H1 (cell line): ENCODE results near the gene ITM2B. TPM values are rescaled to one million over a fixed set of nuclear protein-coding genes. Genes with fewer than 3 reads are reported as not detected.

Experiments
- CTCF ChIA-PET: fragments of 300-600 bp; sonication (Branson Sonifier 250); formaldehyde crosslinking; loops from one replicate; lab custom pipeline; 2021; ENCODE audit not compliant: partially characterized antibody; lab: Charles Lee
- POLR2A ChIA-PET: fragments of 300-600 bp; sonication (Branson Sonifier 250); formaldehyde crosslinking; loops from one replicate; lab custom pipeline; 2021; ENCODE audit warnings: inconsistent platforms; ENCODE audit not compliant: partially characterized antibody; lab: Charles Lee
- DNase-seq, 2 experiments: peaks; one replicate each; pipeline versions ENCODE4 v3.0.0 to v3.0.0-alpha.2; 2010 to 2022; ENCODE audit warnings: low spot score in 2 of 2, low read depth in 1 of 2, mixed read lengths in 1 of 2
- FAIRE-seq: peaks from 2 replicates; lab custom pipeline; 2011; peaks lifted over from hg19 to GRCh38; lab: Jason Lieb, UNC
- H2AFZ ChIP-seq: 2 replicates; pipeline ENCODE4 v1.8.1; 2012; ENCODE audit warnings: low read length, inconsistent platforms
- H2AK5ac ChIP-seq: 2 replicates; pipeline ENCODE4 v1.6.1; 2013; ENCODE audit warnings: low read depth, low read length
- H2BK120ac ChIP-seq: replicated peaks from 2 replicates; pipeline ENCODE3; 2013; ENCODE audit warnings: low read depth, low read length, inconsistent platforms
- H2BK12ac ChIP-seq: 2 replicates; pipeline ENCODE4 v1.6.1; 2013; ENCODE audit warnings: low read depth, low read length
- H2BK15ac ChIP-seq: 2 replicates; pipeline ENCODE4 v1.6.1; 2013; ENCODE audit warnings: low read length
- H2BK20ac ChIP-seq: 2 replicates; pipeline ENCODE4 v1.6.1; 2013; ENCODE audit warnings: low read length
- H2BK5ac ChIP-seq: 2 replicates; pipeline ENCODE4 v1.6.1; 2013; ENCODE audit warnings: low read depth, low read length
- H3K14ac ChIP-seq: 2 replicates; pipeline ENCODE4 v1.6.1; 2013; ENCODE audit warnings: inconsistent platforms; ENCODE audit not compliant: insufficient read length
- H3K18ac ChIP-seq: 2 replicates; pipeline ENCODE4 v1.6.1; 2013; ENCODE audit warnings: low read length; ENCODE audit errors: extremely low read depth
- H3K23ac ChIP-seq: 2 replicates; pipeline ENCODE4 v1.6.1; 2013; ENCODE audit warnings: inconsistent platforms; ENCODE audit not compliant: insufficient read length
- H3K23me2 ChIP-seq: 2 replicates; pipeline ENCODE4 v1.6.1; 2013; ENCODE audit warnings: low read depth, low read length
- H3K27ac ChIP-seq: 2 replicates; pipeline ENCODE4 v1.6.1; 2011; ENCODE audit warnings: low read depth, low read length, inconsistent platforms
- H3K27me3 ChIP-seq, 4 experiments: replicated peaks in 1 of 4; 1 replicate in 1 of 4; 2 replicates in 3 of 4; pipeline versions ENCODE4 v1.6.1 to v1.8.1; 2011 to 2013; ENCODE audit warnings: low read length in 3 of 4, mild to moderate bottlenecking in 3 of 4, inconsistent platforms in 2 of 4, mixed read lengths in 2 of 4, moderate library complexity in 1 of 4; ENCODE audit not compliant: control insufficient read depth in 3 of 4, insufficient read depth in 3 of 4; ENCODE audit errors: extremely low read depth in 1 of 4
- H3K36me3 ChIP-seq, 4 experiments: 2 replicates each; pipeline versions ENCODE4 v1.6.1 to v1.8.1; 2011 to 2013; ENCODE audit warnings: mild to moderate bottlenecking in 4 of 4, low read length in 3 of 4, moderate library complexity in 2 of 4, control low read depth in 1 of 4, inconsistent platforms in 1 of 4; ENCODE audit not compliant: insufficient read depth in 4 of 4, control insufficient read depth in 2 of 4
- H3K4ac ChIP-seq: replicated peaks from 2 replicates; pipeline ENCODE3; 2013; ENCODE audit warnings: low read length, low read depth, mixed read lengths, inconsistent platforms; ENCODE audit not compliant: insufficient read length
- H3K4me1 ChIP-seq, 4 experiments: replicated peaks in 1 of 4; 1 replicate in 1 of 4; 2 replicates in 3 of 4; pipeline versions ENCODE4 v1.6.1 to v1.8.1; 2011 to 2013; ENCODE audit warnings: low read length in 3 of 4, inconsistent platforms in 2 of 4, mixed read lengths in 1 of 4; ENCODE audit not compliant: insufficient read depth in 4 of 4, control insufficient read depth in 3 of 4
- H3K4me2 ChIP-seq, 2 experiments: 2 replicates each; pipeline versions ENCODE4 v1.6.1 to v1.8.1; 2011 to 2013; ENCODE audit warnings: low read depth in 2 of 2, low read length in 2 of 2, control low read depth in 1 of 2, inconsistent platforms in 1 of 2, mild to moderate bottlenecking in 1 of 2; ENCODE audit not compliant: insufficient read depth in 1 of 2
- H3K4me3 ChIP-seq, 4 experiments: fragments of 200-600, 300-600 bp in 1 of 4; sonication (generic), shearing (Covaris generic), sonication (Bioruptor Twin) in 1 of 4; 2 replicates each; pipeline versions ENCODE4 v1.5.1 to v1.8.1; 2011 to 2016; ENCODE audit warnings: low read length in 4 of 4, low read depth in 3 of 4, control low read depth in 2 of 4, inconsistent platforms in 2 of 4, mild to moderate bottlenecking in 2 of 4, mixed read lengths in 1 of 4, moderate library complexity in 1 of 4; ENCODE audit not compliant: insufficient read depth in 2 of 4; ENCODE audit errors: extremely low read depth in 1 of 4
- H3K56ac ChIP-seq: replicated peaks from 2 replicates; pipeline ENCODE3; 2013; ENCODE audit warnings: low read depth, mild to moderate bottlenecking, mixed read lengths, low read length, inconsistent platforms; ENCODE audit not compliant: insufficient read length
- H3K79me1 ChIP-seq: 2 replicates; pipeline ENCODE4 v1.6.1; 2013; ENCODE audit warnings: low read depth, low read length, control low read depth
- H3K79me2 ChIP-seq, 2 experiments: 2 replicates each; pipeline versions ENCODE4 v1.6.1 to v1.8.1; 2012 to 2013; ENCODE audit warnings: low read length in 2 of 2, mild to moderate bottlenecking in 2 of 2, inconsistent platforms in 1 of 2; ENCODE audit not compliant: insufficient read depth in 2 of 2, control insufficient read depth in 1 of 2
- H3K9ac ChIP-seq, 4 experiments: replicated peaks in 1 of 4; 1 replicate in 1 of 4; 2 replicates in 3 of 4; pipeline versions ENCODE4 v1.6.1 to v1.8.1; 2011 to 2013; ENCODE audit warnings: low read depth in 3 of 4, low read length in 3 of 4, control low read depth in 2 of 4, mild to moderate bottlenecking in 2 of 4, moderate library complexity in 2 of 4, inconsistent platforms in 1 of 4; ENCODE audit errors: extremely low read depth in 1 of 4
- H3K9me3 ChIP-seq, 2 experiments: 2 replicates each; pipeline versions ENCODE4 v1.6.1 to v1.8.1; 2012 to 2013; ENCODE audit warnings: mild to moderate bottlenecking in 2 of 2, moderate library complexity in 2 of 2, control low read depth in 1 of 2, inconsistent platforms in 1 of 2, low read depth in 1 of 2, low read length in 1 of 2, mixed read lengths in 1 of 2; ENCODE audit not compliant: insufficient read depth in 2 of 2
- H4K20me1 ChIP-seq, 2 experiments: replicated peaks in 1 of 2; 2 replicates each; pipeline versions ENCODE3 to v1.8.1; 2011 to 2013; ENCODE audit warnings: inconsistent platforms in 2 of 2, low read length in 2 of 2, mild to moderate bottlenecking in 1 of 2; ENCODE audit not compliant: insufficient read depth in 2 of 2, control insufficient read depth in 1 of 2
- H4K5ac ChIP-seq: 2 replicates; pipeline ENCODE4 v1.6.1; 2013; ENCODE audit warnings: low read length, low read depth, mixed read lengths, inconsistent platforms; ENCODE audit not compliant: insufficient read length
- H4K8ac ChIP-seq: 2 replicates; pipeline ENCODE4 v1.8.0; 2013; ENCODE audit warnings: mild to moderate bottlenecking, moderate library complexity, low read length, inconsistent platforms; ENCODE audit not compliant: insufficient read depth; ENCODE audit errors: extremely low read depth
- H4K91ac ChIP-seq: replicated peaks from 2 replicates; pipeline ENCODE3; 2013; ENCODE audit warnings: low read length, mixed read lengths, inconsistent platforms; ENCODE audit not compliant: insufficient read length
- JUND ChIP-seq: IDR thresholded peaks from 2 replicates; pipeline ENCODE4 v1.6.1; 2011; ENCODE audit warnings: mild to moderate bottlenecking, improper control_type of control experiment, low read length
- POLR2A ChIP-seq, 2 experiments: IDR thresholded peaks; 1 replicate in 1 of 2; 2 replicates in 1 of 2; pipeline ENCODE4 v1.6.1; 2011; ENCODE audit warnings: low read depth in 2 of 2, low read length in 2 of 2, mild to moderate bottlenecking in 2 of 2; ENCODE audit errors: control extremely low read depth in 1 of 2
- polyA plus RNA-seq, 7 experiments: library from polyadenylated mRNA; depleted of rRNA in 3 of 7; stranded (reverse) in 5 of 7; unstranded in 2 of 7; fragments of >200 nt in 5 of 7; fragments of 200-250 nt in 2 of 7; gene quantifications; 1 replicate in 5 of 7; 2 replicates in 1 of 7; 4 replicates in 1 of 7; pipeline versions ENCODE4 v1.2.1 to v1.2.3, GENCODE V29; 2011 to 2013; ENCODE audit warnings: missing spikeins in 2 of 7, mixed read lengths in 2 of 7
- total RNA-seq: library from RNA; stranded (reverse); fragmentation: NEBNext Ultra II Directional; extraction: Animal tissue kit (Norgen Biotek cat#: 25700); gene quantifications from 2 replicates; pipeline ENCODE4 v1.2.1, GENCODE V29; 2021
- TF ChIP-seq, protein P1 (sequence below), 3 experiments: IDR thresholded peaks; 1 replicate in 2 of 3; 2 replicates in 1 of 3; pipeline versions ENCODE4 v1.5.1 to v1.6.1; 2011; ENCODE audit warnings: low read length in 3 of 3, mild to moderate bottlenecking in 3 of 3, inconsistent platforms in 2 of 3, low read depth in 1 of 3, moderate library complexity in 1 of 3; ENCODE audit not compliant: insufficient read depth in 1 of 3; ENCODE audit errors: control extremely low read depth in 1 of 3
- TF ChIP-seq, protein P2 (sequence below): IDR thresholded peaks from 2 replicates; pipeline ENCODE4 v1.6.1; 2012; ENCODE audit warnings: inconsistent platforms

Gene ITM2B
- total and polyA plus RNA-seq, 2 of the 8 experiments (the other 6 are each of a cell fraction or from before 2014, with no cell fraction given): 132 to 184 TPM

DNA sequence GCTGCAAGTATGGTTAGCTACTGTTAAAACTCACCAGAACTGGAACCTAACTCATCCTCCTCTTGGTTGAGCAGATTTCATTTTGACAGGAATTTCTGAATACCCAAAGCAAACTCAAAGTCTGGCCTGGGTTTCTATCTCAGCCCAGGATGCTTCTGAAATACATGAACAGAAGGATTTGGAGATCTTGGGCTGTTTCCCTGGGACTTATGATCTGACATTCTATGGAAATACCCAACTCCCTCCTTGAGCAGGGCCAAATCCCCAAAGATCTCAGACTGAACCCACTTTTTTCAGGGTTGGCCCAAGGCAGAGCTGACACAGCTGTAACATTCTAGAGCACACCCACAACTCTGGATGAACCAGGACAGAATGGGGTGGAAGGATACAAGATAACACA is 1.1 kb upstream of the ITM2B start:
- Histone ChIP-seq H3K14ac (no peak overlapping the region), H3K18ac (no peak overlapping the region), H2BK15ac (peak overlapping the region; percentile 3; the same call in 1 of the 2 replicates), H4K8ac (no peak overlapping the region), H2BK5ac (no peak overlapping the region), H3K4me3 (peak overlapping the region in 1 of 4 experiments; percentile 91; a peak in 1 of 8 replicates), H3K9me3 (no peaks in the 10 kb centered on the region), H3K4ac (no peak overlapping the region), H3K27me3 (peaks cover 0 to 8% (median 3%) of the 10 kb centered on the region in 4 experiments; a peak in 3 of 7 replicates), H4K5ac (no peak overlapping the region), H2AFZ (no peak overlapping the region), H2AK5ac (no peak overlapping the region), H4K20me1 (no peaks in the 10 kb centered on the region), H3K4me2 (peak overlapping the region; percentile 74 to 86; a peak in 1 of 4 replicates), H3K79me2 (peaks cover 0 to 34% of the 10 kb centered on the region in 2 experiments; a peak in 2 of 4 replicates), H2BK12ac (no peak overlapping the region), H3K79me1 (no peaks in the 10 kb centered on the region), H2BK20ac (no peak overlapping the region), H3K9ac (no peak overlapping the region), H3K27ac (no peak overlapping the region), H4K91ac (no peak overlapping the region), H3K23ac (no peak overlapping the region), H3K36me3 (no peaks in the 10 kb centered on the region), H3K56ac (no peak overlapping the region), H2BK120ac (no peak overlapping the region), H3K4me1 (peaks cover 3 to 6% (median 4%) of the 10 kb centered on the region in 4 experiments; a peak in 6 of 7 replicates), H3K23me2 (peaks cover 4% of the 10 kb centered on the region; the same call in 1 of the 2 replicates)
- FAIRE-seq (no peak), DNase-seq (no peak)
- ChIA-PET POLR2A (interaction anchor here (0.6 to 2.0 kb wide), 8 partner anchors 10 to 234 kb away, joined by 3 to 6 read pairs (median 4); partner anchors contain the start of gene NUDT15), CTCF (interaction anchor here (1.1 to 2.8 kb wide), 3 partner anchors 10 to 105 kb away, joined by 3 to 8 read pairs (median 4); no protein-coding TSS in a partner anchor)
- TF ChIP-seq, protein P1, sequence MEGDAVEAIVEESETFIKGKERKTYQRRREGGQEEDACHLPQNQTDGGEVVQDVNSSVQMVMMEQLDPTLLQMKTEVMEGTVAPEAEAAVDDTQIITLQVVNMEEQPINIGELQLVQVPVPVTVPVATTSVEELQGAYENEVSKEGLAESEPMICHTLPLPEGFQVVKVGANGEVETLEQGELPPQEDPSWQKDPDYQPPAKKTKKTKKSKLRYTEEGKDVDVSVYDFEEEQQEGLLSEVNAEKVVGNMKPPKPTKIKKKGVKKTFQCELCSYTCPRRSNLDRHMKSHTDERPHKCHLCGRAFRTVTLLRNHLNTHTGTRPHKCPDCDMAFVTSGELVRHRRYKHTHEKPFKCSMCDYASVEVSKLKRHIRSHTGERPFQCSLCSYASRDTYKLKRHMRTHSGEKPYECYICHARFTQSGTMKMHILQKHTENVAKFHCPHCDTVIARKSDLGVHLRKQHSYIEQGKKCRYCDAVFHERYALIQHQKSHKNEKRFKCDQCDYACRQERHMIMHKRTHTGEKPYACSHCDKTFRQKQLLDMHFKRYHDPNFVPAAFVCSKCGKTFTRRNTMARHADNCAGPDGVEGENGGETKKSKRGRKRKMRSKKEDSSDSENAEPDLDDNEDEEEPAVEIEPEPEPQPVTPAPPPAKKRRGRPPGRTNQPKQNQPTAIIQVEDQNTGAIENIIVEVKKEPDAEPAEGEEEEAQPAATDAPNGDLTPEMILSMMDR (IDR thresholded peaks at IDR 0.05; ENCODE audit: control extremely low read depth in 1 of 3, insufficient read depth in 1 of 3, low read depth in 1 of 3, low read length in 3 of 3): no peak
- TF ChIP-seq POLR2A (IDR thresholded peaks at IDR 0.05; ENCODE audit: control extremely low read depth in 1 of 2, low read depth in 2 of 2, low read length in 2 of 2) (no peak), JUND (no peak)
- TF ChIP-seq, protein P2, sequence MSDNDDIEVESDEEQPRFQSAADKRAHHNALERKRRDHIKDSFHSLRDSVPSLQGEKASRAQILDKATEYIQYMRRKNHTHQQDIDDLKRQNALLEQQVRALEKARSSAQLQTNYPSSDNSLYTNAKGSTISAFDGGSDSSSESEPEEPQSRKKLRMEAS: no peak
